ENCODE results near the gene DRD2.

DRD2 gene

DNA sequence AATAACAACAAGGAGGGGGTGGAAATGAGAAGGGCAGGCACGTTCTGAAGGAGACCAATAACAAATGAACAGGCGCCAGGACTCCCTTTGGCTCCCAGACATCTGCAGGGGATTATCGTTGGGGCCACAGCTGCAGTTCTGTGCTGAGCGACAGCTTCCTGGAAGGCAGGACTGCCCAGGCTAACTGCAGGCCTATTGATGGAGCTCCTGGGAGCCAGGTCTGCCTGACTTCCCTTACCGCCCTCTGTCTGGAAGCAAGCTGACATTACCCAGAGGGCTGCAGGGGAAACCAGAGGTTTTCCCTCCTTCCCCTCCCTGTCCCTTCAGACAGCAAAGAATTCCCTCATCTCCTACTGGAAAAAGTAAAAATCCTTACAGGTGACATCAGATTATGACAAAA is 5.0 kb downstream of the DRD2 start:
- no peak for TF ChIP-seq ZFX (IDR thresholded peaks at IDR 0.05)
- TF ChIP-seq, protein P1, sequence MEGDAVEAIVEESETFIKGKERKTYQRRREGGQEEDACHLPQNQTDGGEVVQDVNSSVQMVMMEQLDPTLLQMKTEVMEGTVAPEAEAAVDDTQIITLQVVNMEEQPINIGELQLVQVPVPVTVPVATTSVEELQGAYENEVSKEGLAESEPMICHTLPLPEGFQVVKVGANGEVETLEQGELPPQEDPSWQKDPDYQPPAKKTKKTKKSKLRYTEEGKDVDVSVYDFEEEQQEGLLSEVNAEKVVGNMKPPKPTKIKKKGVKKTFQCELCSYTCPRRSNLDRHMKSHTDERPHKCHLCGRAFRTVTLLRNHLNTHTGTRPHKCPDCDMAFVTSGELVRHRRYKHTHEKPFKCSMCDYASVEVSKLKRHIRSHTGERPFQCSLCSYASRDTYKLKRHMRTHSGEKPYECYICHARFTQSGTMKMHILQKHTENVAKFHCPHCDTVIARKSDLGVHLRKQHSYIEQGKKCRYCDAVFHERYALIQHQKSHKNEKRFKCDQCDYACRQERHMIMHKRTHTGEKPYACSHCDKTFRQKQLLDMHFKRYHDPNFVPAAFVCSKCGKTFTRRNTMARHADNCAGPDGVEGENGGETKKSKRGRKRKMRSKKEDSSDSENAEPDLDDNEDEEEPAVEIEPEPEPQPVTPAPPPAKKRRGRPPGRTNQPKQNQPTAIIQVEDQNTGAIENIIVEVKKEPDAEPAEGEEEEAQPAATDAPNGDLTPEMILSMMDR (conservative IDR thresholded peaks at IDR 0.05) = no peak

DNA sequence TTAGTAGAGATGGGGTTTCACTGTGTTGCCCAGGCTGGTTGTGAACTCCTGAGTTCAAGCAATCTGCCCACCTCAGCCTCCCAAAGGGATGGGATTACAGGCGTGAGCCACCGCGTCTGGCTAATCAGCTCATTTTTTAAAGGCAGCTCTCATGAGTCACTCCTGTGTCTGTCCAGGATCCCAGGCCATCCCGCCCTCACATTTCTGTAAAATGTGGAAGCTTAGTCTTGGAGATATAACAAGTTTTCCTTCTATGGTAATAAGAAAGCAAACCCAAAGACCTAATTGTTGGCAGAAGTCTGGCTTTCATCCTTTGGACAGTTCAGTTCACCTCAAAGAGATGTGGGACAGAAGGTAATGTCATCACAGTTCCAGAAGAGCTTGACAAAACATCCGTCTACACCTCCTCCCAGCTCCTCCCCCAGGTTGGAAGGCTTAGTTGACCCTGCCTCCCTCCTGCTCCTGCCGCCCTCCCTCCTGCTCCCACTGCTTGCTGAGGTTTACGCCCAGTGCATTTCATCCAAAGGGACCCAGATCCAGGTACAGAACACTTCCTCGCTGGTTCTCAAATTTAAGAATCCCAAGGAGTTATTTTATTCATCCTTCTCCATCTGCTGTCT is 6.4 kb downstream of the DRD2 start:
- no peak for TF ChIP-seq ZFX (IDR thresholded peaks at IDR 0.05)
- TF ChIP-seq, protein P1 (conservative IDR thresholded peaks at IDR 0.05) = no peak
- H3K27ac ChIP-seq = no peak overlapping the region

More for the DNA sequence above, 5.0 kb downstream of the DRD2 start:
- H3K27ac ChIP-seq = no peak overlapping the region

DNA sequence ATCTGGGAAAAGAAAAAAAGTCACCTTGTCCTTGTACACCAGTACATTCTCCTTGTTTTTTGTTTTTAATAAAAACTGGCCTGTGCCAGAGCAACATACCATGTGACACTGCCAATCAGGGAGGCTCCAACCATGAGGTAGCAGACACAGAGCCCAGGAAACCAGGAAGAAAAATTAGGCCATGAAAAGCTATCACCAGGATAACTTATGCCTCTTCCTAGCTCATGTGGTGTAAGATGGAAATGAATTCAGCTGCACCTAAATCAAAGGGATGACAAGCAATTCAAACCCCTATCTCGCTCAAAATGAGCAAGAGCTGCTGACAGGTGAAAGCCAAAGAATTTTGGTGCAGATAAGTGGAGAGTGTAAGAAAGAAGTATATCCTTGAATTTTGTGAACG is 7.7 kb downstream of the DRD2 start:
- TF ChIP-seq, protein P1 (conservative IDR thresholded peaks at IDR 0.05) = no peak
- no peak for TF ChIP-seq ZFX (IDR thresholded peaks at IDR 0.05)
- no peak overlapping the region for H3K27ac ChIP-seq

DNA sequence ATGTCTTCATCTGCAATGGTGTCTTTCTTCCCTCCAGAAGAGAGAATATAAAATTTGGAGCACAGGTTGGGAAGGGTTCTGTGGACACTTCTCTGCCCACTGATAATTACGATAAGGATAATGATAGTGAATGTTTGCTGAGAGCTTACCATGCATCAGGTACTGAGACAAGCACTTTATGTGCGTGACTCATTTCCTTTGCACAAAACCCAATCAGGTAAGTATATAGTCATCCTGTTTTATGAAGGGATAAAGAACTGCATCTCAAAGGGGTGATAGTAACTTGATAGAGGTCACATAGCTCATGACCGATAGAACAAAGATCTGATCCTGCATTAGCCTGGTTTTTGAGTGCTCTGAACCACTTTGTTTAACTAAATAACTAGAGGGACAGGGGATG is 9.4 kb downstream of the DRD2 start:
- no peak overlapping the region for H3K27ac ChIP-seq
- TF ChIP-seq, protein P1 (conservative IDR thresholded peaks at IDR 0.05) = no peak
- TF ChIP-seq ZFX (IDR thresholded peaks at IDR 0.05) = no peak

DNA sequence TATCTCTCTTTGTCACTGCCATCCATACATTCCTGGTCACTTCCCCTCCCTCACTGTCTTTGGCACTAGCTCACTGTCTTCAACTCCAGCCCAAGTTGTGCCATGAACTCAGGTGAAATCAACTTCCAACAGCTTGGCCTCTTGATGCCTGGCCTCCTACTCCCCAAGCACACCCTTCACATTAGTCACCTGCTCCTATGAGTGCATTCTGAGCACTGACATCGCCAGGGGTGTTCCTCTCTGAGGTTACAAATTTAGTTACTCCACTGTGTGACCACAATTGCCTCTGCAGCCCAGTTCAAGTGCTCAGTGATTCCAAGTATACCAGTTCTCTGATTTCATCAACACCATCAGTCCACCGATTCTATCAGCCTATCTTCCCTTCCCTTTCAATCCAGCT is 10.8 kb downstream of the DRD2 start:
- no peak for TF ChIP-seq ZFX (IDR thresholded peaks at IDR 0.05)
- TF ChIP-seq, protein P1 (conservative IDR thresholded peaks at IDR 0.05) = no peak

DNA sequence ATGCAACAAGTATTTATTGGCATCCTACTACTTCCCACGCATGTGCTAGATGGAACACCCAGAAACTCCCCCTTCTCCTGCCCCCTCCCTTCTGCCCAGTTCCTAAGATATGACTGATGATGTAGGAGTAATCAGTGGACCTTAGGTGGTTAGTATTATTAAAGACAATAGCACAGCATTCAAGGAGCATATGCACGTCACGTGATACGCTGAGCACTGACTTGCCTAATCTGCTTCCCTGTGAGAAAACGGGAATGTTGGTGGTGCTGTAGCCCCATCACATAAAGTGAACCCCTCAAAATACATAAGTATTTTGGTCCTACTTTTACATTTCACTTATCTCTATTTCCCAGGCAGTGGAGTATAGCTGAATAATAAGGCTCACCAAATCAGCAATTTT is 12.4 kb downstream of the DRD2 start:
- H3K27ac ChIP-seq = no peak overlapping the region
- TF ChIP-seq, protein P1 (conservative IDR thresholded peaks at IDR 0.05) = no peak
- no peak for TF ChIP-seq ZFX (IDR thresholded peaks at IDR 0.05)

More for the DNA sequence above, 10.8 kb downstream of the DRD2 start:
- H3K27ac ChIP-seq = no peak overlapping the region

DNA sequence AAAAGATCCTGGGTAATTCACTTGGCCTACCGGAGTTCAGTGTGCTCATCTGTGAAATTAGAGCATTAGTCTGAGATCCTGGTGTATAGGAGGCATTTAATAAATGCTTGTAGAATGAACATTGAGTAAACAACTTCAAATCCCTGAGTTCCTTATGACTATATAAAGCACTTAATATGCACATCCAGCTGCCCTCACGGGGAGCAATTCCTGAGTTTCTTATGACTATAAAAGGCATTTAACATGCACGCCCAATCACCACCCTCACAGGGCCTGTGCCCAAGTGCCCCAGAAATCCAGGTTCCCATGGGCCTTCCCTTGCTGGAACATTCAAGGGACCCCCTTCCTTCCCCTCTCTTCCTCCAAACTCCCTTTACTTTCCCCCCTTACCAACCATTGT is 13.6 kb downstream of the DRD2 start:
- H3K27ac ChIP-seq = no peak overlapping the region
- TF ChIP-seq, protein P1 (conservative IDR thresholded peaks at IDR 0.05) = no peak
- no peak for TF ChIP-seq ZFX (IDR thresholded peaks at IDR 0.05)
